Natural killer cell (primary cell): ENCODE data around the gene SDC3. TPM values are rescaled to one million over a fixed set of nuclear protein-coding genes. Genes with fewer than 3 reads are reported as not detected.
"Not testable (repeated sequence)": the region's sequence is repeated elsewhere in the genome, so short reads cannot be mapped to it uniquely, and the experiment has no call there.

ENCODE experiments used
- ATAC-seq, 3 donors: fragments of 150-1000 bp in 2 of 3; fragments of 200-7000 bp in 1 of 3; cut with Tn5 transposase; 1 replicate in 1 of 3; 2 replicates in 2 of 3; pipeline ENCODE4 v1.10.0; 2021; ENCODE audit warnings: mild to moderate bottlenecking in 2 of 3, moderate library complexity in 2 of 3
- DNase-seq, 2 donors: peaks; one replicate each; pipeline versions ENCODE4 v3.0.0 to v3.0.0-alpha.2; 2013 to 2021; ENCODE audit warnings: mixed read lengths in 1 of 2
- H3K27ac ChIP-seq: one replicate; pipeline ENCODE4 v1.5.1; 2013; ENCODE audit warnings: mild to moderate bottlenecking, low read length
- H3K27me3 ChIP-seq: one replicate; pipeline ENCODE4 v1.6.1; 2013; ENCODE audit warnings: low read length; ENCODE audit not compliant: control insufficient read depth, insufficient read depth
- H3K36me3 ChIP-seq: one replicate; pipeline ENCODE4 v1.6.1; 2013; ENCODE audit warnings: low read length; ENCODE audit not compliant: control insufficient read depth, insufficient read depth
- H3K4me1 ChIP-seq: one replicate; pipeline ENCODE4 v1.6.1; 2013; ENCODE audit warnings: low read length; ENCODE audit not compliant: control insufficient read depth, insufficient read depth
- H3K4me3 ChIP-seq: one replicate; pipeline ENCODE4 v1.5.1; 2013; ENCODE audit warnings: low read length
- H3K9me3 ChIP-seq: one replicate; pipeline ENCODE4 v1.6.1; 2013; ENCODE audit warnings: low read length; ENCODE audit not compliant: control insufficient read depth, insufficient read depth
- H3K27ac Mint-ChIP-seq, 2 donors: one replicate each; pipeline ENCODE4 v1.8.0; 2022; ENCODE audit warnings: mild to moderate bottlenecking in 2 of 2, mixed read lengths in 2 of 2, moderate library complexity in 1 of 2
- H3K27me3 Mint-ChIP-seq, 2 donors: one replicate each; pipeline ENCODE4 v1.8.0; 2022; ENCODE audit warnings: low read depth in 2 of 2, mixed read lengths in 2 of 2
- H3K36me3 Mint-ChIP-seq: one replicate; pipeline ENCODE4 v1.8.0; 2022; ENCODE audit warnings: mixed read lengths
- H3K4me1 Mint-ChIP-seq, 2 donors: one replicate each; pipeline ENCODE4 v1.8.0; 2022; ENCODE audit warnings: mixed read lengths in 2 of 2
- H3K4me3 Mint-ChIP-seq: one replicate; pipeline ENCODE4 v1.8.0; 2022; ENCODE audit warnings: mild to moderate bottlenecking, moderate library complexity, mixed read lengths
- H3K9me3 Mint-ChIP-seq, 2 donors: one replicate each; pipeline ENCODE4 v1.8.0; 2022; ENCODE audit warnings: mixed read lengths in 2 of 2
- WGBS: methylation state at CpG from one replicate; pipeline ENCODE4 v1.1.7; 2013; ENCODE audit warnings: missing lambda C conversion rate; ENCODE audit not compliant: insufficient coverage; 5-methylcytosine and 5-hydroxymethylcytosine counted together
- intact Hi-C: fragments of 100-400 bp; cut with micrococcal nuclease; formaldehyde crosslinking; loops from one replicate; pipeline ENCODE4 v1.14.2; 2022
- total RNA-seq, 4 donors: library from RNA; stranded (reverse); fragments of 120-200 nt in 1 of 4; gene quantifications; one replicate each; pipeline versions ENCODE4 v1.2.3 to v1.2.4, GENCODE V29; 2013 to 2022
- TF ChIP-seq, protein P1 (sequence below): fragments of 200-600 bp; IDR thresholded peaks from one replicate; pipeline ENCODE4 v1.8.0; 2022; ENCODE audit warnings: antibody characterized with exemption

The SDC3 gene
- total RNA-seq, 3 donors from 2014 or later (not counting 1 experiment from before 2014, with no cell fraction given) = 0.33 to 0.63 TPM; not detected in 1

GRCh38 chr1:30940541-30940940, 32.0 kb upstream of the SDC3 start:
- TF ChIP-seq, protein P1, sequence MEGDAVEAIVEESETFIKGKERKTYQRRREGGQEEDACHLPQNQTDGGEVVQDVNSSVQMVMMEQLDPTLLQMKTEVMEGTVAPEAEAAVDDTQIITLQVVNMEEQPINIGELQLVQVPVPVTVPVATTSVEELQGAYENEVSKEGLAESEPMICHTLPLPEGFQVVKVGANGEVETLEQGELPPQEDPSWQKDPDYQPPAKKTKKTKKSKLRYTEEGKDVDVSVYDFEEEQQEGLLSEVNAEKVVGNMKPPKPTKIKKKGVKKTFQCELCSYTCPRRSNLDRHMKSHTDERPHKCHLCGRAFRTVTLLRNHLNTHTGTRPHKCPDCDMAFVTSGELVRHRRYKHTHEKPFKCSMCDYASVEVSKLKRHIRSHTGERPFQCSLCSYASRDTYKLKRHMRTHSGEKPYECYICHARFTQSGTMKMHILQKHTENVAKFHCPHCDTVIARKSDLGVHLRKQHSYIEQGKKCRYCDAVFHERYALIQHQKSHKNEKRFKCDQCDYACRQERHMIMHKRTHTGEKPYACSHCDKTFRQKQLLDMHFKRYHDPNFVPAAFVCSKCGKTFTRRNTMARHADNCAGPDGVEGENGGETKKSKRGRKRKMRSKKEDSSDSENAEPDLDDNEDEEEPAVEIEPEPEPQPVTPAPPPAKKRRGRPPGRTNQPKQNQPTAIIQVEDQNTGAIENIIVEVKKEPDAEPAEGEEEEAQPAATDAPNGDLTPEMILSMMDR = no peak
- Mint-ChIP-seq H3K4me1 (peaks cover 0 to 14% of the 10 kb centered on the region in 2 donors), H3K27me3 (no peaks in the 10 kb centered on the region), H3K9me3 (no peaks in the 10 kb centered on the region), H3K36me3 (peaks cover 15% of the 10 kb centered on the region), H3K27ac (no peak overlapping the region), H3K4me3 (no peak overlapping the region)
- no peaks in the 10 kb centered on the region for H3K4me1 ChIP-seq
- peaks cover 76% of the 10 kb centered on the region for H3K36me3 ChIP-seq
- no peaks in the 10 kb centered on the region for H3K9me3 ChIP-seq
- DNase-seq (no peak), ATAC-seq (no peak)
- no peak overlapping the region for H3K27ac ChIP-seq
- no peaks in the 10 kb centered on the region for H3K27me3 ChIP-seq
- H3K4me3 ChIP-seq = no peak overlapping the region
- intact Hi-C loops = no loop called here

DNA sequence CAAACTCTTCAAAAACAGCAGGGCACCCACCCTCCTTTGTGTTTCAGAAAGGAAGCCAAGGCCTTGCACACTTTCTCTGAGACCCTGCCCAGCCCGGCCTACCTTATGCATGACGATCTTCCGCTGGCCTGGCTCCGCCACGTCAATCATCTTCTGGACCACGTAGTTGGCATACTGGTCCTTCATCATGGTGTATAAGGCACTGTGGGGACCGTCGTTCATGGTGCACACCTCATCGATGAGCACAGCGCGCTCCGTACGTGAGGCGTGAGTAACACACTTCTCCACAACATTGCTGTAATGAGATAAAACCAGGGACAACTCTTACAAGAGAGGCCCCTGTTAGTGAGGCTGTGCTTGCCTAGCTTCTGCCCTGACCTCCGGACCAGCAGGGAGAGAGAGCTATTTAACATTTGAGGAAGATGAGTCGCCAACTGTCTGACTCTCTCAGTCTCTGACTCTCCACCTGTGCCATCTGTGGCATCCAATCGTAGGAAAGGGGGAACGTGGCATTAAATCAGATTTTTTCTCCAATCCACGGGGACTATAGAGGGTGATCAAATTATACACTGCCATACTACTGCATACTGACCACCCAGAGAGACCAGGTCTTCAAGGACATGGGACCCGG, 28.1 kb upstream of the SDC3 start:
- Mint-ChIP-seq H3K4me1 (peaks cover 0 to 14% of the 10 kb centered on the region in 2 donors), H3K9me3 (no peaks in the 10 kb centered on the region), H3K4me3 (no peak overlapping the region), H3K27me3 (no peaks in the 10 kb centered on the region), H3K27ac (no peak overlapping the region), H3K36me3 (peaks cover 32% of the 10 kb centered on the region)
- peaks cover 75% of the 10 kb centered on the region for H3K36me3 ChIP-seq
- no peak overlapping the region for H3K4me3 ChIP-seq
- no peak overlapping the region for H3K27ac ChIP-seq
- H3K27me3 ChIP-seq = no peaks in the 10 kb centered on the region
- TF ChIP-seq, protein P1 = no peak
- DNase-seq = no peak
- WGBS = 96% methylated on average over 19 of the region's 20 CpGs
- no peaks in the 10 kb centered on the region for H3K4me1 ChIP-seq
- no peaks in the 10 kb centered on the region for H3K9me3 ChIP-seq
- intact Hi-C loops = no loop called here
- no peak for ATAC-seq

GRCh38 chr1:30935758-30936157, 27.2 kb upstream of the SDC3 start:
- H3K4me3 Mint-ChIP-seq, ATAC-seq, H3K9me3 Mint-ChIP-seq, H3K4me1 ChIP-seq, intact Hi-C loops, H3K27me3 Mint-ChIP-seq, H3K9me3 ChIP-seq, H3K4me3 ChIP-seq, H3K27ac ChIP-seq, DNase-seq, H3K27ac Mint-ChIP-seq, H3K27me3 ChIP-seq: not testable (repeated sequence)
- Mint-ChIP-seq H3K36me3 (peaks cover 32% of the 10 kb centered on the region), H3K4me1 (peaks cover 0 to 14% of the 10 kb centered on the region in 2 donors)
- no CpG with 5 or more reads among the region's 4 CpGs for WGBS
- peaks cover 68% of the 10 kb centered on the region for H3K36me3 ChIP-seq

GRCh38 chr1:30934613-30935012, 26.1 kb upstream of the SDC3 start:
- TF ChIP-seq, protein P1 = no peak

More at GRCh38 chr1:30934613-30935012, 26.1 kb upstream of the SDC3 start:
- Mint-ChIP-seq H3K36me3 (peaks cover 30% of the 10 kb centered on the region), H3K4me3 (no peak overlapping the region), H3K4me1 (peaks cover 3 to 15% of the 10 kb centered on the region in 2 donors), H3K9me3 (no peaks in the 10 kb centered on the region), H3K27me3 (no peaks in the 10 kb centered on the region), H3K27ac (peak overlapping the region; percentile 33)
- intact Hi-C loops = no loop called here
- 94% methylated on average over 2 of the region's 3 CpGs for WGBS
- no peak for ATAC-seq
- H3K27ac ChIP-seq = no peak overlapping the region
- no peak for DNase-seq
- no peak overlapping the region for H3K4me3 ChIP-seq
- H3K9me3 ChIP-seq = no peaks in the 10 kb centered on the region
- peaks cover under 1% of the 10 kb centered on the region for H3K4me1 ChIP-seq
- H3K36me3 ChIP-seq = peaks cover 60% of the 10 kb centered on the region
- no peaks in the 10 kb centered on the region for H3K27me3 ChIP-seq
